HL-60/S4 (cell line): ENCODE results near the gene NCBP1.

Experiments used
- in situ Hi-C: fragments of 300-500 bp; cut with MboI; formaldehyde crosslinking; loops from 2 replicates; pipeline ENCODE4 v1.14.3; 2022; ENCODE audit warnings: low sequenced_read_pairs

NCBP1 gene

DNA sequence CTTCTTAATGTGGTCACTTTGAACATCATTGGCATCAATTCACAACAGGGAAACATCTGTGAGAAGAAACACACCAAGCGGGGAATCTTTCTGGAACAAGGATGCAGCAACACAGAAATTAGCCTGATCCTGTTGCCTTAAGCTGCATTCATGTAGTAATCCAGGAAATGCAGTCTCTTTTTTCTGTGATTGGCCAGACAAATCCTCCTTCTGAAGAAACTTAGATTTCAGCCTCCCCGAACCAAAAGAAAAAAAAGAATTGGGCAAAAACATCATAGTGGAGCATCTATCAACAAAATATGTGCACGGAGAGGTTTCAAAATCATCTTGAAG is 70.7 kb downstream of the NCBP1 start:
- in situ Hi-C loops = loop anchor here (10.0 kb wide), 1 partner anchor 200 kb away; no protein-coding TSS in a partner anchor

DNA sequence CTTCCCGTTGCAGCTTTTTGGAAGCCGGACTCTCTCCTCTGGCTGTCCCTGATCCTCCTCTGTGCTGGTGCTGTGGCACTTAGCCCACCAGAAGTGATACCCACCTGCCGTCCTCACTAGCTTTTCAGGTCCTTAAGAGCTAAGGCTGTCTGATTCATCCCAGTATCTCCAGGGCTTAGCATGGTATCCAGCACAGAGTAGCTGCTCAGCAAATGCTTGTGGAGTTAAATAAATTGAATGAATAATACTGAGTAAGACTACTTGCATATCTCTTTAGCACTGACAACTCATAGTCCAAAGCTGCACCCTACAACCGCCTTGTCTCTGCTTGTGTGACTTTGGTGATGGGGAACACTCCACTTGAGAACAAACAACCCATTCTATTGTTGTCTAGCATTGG is 71.2 kb downstream of the NCBP1 start:
- in situ Hi-C loops = loop anchor here (10.0 kb wide), 1 partner anchor 200 kb away; no protein-coding TSS in a partner anchor

DNA sequence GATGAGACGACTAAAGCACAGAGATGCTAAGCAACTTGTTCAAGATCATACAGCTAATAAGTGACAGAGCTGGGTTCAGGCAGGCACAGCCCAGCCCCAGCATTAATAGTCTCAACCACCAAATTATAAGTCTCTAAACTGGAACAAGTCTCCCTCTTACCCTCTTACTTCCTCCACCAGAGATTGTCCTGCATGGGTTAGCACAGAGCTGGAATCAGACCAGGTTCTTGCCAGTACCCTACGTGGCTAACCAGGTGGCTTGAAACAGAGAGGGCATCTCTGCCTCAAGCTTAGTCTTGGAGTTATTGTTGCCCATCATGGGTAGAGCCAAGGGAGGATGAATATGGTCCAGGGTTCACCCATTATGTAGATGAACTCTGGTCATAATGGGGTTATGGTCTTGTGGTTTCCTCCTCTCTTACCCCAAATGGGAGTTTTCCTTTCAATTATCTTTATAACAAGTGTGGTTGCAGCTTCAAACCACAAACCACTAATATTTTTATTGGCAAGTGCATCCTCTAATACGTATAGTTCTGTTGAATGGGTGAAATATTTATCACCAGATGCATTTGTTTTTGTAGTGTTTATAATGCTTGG is 71.8 kb downstream of the NCBP1 start:
- in situ Hi-C loops = loop anchor here (10.0 kb wide), 1 partner anchor 199 kb away; no protein-coding TSS in a partner anchor

DNA sequence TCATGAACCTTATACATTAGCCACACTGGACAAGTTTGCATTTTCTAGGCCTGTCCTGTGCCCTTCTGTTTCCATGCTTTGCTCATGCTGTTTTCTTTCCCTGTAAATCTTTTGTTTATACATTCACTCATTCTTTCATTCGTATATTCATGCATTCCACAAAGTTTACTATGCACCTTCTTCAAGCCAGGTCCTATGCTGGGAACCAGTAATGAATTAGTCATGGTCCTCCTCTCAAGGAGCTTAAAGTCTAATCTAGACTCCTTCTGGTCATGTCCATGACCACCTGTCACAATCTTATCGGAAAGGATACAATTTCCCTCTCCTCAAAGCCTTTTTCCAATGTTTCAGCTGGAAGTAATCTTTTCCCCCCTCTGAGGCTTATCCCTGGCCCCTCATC is 72.6 kb downstream of the NCBP1 start:
- in situ Hi-C loops = loop anchor here (10.0 kb wide), 1 partner anchor 199 kb away; no protein-coding TSS in a partner anchor

DNA sequence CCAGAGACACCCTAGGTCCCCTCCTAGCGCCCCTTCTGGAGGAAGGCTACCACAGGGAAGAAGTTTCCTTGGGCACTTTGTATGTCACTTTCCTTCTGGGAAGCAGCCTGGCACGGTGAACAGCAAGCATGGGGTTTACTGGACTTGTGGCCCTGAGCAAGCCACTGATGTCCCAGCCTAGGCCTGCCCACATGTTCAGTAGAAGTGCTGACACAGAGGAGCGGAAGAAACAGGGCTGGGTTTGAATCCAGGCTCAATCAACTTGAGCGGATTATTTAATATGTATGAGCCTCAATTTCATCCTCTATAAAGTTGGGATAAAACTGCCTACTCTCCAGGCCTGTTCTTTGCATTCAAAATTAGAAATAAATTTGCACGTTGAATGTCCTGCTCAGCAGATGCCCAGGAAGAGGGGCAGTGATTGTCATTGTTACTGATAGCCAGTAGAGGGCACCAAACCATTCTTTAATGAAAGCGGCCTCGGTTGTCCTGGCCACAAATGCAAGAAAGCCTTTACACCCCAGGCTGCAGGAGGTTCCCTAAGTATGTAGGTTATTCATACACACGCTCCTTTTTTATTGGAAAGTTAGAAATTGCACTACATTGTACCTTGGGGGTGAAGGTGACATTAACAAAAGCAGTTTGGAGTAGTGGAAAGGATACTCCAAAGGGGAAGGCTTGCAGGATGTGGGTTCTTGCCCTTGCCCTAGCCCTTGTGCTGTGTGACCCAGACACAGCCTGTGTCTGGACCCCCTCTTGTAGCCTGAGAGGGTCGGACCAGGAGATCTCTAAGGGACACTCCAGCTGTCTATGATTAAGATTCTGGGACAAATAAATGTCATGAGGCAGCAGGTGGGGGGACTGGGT is 77.0 kb downstream of the NCBP1 start:
- in situ Hi-C loops = no loop called here

DNA sequence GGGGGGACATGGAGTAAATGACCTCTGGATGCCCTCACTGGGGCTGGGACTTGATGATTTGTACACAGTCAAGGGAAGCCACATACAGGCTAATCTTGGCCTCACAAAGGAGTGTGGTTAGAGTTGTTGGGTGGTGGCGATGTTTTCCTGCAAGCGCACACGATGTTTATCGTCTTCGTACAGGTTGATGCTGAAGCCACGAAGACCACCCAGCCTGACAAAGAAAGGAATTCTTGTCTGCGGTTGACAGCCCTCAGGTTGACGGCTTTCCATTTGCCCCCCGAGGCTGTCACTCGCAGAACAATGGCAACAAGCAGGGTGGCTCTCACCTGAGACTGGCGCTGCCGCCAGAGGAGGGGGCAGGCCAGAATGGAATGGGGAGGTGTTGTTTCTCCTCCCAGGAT is 77.6 kb downstream of the NCBP1 start:
- in situ Hi-C loops = no loop called here

DNA sequence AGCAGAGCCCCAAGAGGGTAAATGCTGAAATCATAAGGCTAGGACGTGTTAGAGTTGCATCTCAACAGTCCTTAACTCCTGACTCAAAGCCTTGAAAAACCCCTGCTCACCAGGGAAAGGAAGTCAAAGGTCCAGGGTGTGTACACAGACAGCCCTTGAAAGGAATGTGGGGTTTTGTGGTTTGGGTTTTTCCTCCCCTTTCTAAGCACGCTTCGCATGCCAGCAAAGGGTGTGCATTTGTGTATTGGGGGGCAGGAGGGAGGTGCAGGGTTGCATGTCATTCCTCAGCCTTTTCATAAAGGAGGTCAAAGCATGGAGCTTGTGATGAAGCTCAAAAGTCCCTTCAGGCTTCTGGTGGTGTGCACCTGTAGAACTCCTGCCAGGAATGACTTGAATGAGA is 80.8 kb downstream of the NCBP1 start:
- in situ Hi-C loops = no loop called here

DNA sequence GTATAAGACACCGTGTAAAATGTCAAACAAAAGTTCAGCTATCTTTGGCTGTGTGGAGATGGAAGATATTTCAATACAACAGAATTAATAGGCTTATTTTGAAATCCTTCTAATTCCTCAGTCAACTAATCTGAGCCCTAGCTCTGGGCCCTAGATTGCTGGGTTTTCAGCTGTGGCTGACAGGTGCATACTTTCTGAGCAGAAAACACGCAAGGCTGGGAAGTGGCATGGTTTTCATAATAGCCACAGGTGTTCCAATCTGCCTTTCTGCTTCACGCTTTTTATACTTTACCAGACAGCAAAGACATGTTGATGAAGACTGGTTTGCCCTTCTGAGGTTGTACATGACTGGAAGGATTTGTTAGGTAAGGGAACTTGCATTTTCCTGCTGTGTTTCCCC is 84.2 kb downstream of the NCBP1 start:
- in situ Hi-C loops = no loop called here

DNA sequence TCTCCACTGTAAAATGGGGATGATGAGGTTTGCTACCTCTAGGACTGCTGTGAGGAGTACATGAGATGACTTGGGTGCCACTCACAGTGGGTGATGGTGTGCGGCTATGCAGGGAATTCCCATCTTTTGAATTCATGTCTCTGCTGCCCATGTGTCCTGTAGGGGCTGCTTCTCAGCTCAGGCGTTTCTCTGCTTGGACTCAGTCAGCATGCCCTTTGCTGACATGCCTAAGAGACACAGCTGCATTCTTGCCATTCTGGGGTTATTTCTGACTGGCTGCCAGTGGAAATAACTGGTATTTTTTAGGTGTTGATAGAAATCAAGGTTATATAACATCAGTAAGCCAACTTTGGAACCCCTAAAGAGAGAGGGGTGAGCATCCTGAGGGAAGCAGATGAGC is 87.8 kb downstream of the NCBP1 start:
- in situ Hi-C loops = no loop called here

DNA sequence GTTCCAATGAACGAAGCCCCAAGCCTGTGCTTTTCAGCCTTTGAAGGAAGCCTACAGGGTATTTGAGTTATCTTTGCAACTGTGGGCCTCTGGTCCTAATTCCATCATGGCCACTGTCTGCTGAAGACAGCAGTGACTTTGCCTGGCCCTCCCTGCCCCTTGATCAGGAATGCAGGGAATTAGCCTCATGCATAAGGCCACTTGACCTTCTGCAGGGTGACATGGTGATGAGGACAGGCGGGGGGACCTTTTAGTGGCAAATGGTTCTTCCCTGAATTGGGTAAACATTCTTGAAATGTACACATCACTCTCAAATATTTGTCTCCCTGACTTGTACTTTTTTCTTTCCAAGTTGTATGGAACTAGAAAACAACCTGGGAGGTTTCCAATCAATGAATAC is 88.7 kb downstream of the NCBP1 start:
- in situ Hi-C loops = no loop called here
